GM12891 (cell line): ENCODE data around the gene CACNA1I.

Experiments
- PAX5 ChIP-seq: IDR thresholded peaks from 2 replicates; pipeline ENCODE4 v1.6.1; 2011; ENCODE audit warnings: low read length, moderate library complexity, mild to moderate bottlenecking; ENCODE audit not compliant: insufficient read depth, severe bottlenecking
- POLR2A ChIP-seq: IDR thresholded peaks from 2 replicates; pipeline ENCODE4 v1.6.1; 2011; ENCODE audit warnings: low read depth, low read length, control low read depth
- POLR2AphosphoS5 ChIP-seq: IDR thresholded peaks from 2 replicates; pipeline ENCODE4 v1.6.1; 2011; ENCODE audit warnings: low read depth, low read length, control low read depth
- POU2F2 ChIP-seq: IDR thresholded peaks from 2 replicates; pipeline ENCODE4 v1.6.1; 2011; ENCODE audit warnings: low read depth, mild to moderate bottlenecking, control low read depth, low read length, moderate library complexity
- SPI1 ChIP-seq: IDR thresholded peaks from 2 replicates; pipeline ENCODE4 v1.6.1; 2011; ENCODE audit warnings: low read depth, low read length, control low read depth
- TAF1 ChIP-seq: IDR thresholded peaks from 2 replicates; pipeline ENCODE4 v1.6.1; 2011; ENCODE audit warnings: low read depth, low read length, control low read depth

DNA sequence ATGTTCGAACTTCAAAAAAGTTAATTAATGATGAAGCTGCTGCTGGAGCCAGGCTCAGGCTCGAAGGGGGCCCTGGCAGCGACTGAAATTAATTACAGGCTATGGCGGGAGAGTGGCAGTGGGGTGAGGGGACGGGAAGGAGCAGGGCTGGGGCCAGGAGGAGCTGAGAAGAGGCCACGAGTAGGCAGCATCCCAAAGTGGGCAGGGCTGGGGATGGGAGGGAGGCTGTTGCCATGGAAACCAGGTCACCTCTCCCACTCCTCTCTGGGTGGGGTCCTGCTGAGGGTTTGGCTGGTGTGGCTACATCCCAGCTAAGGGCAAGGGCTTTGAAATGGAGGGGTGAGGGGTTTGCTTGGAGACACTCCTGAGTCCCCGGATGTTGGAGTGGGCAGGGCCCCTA, 23.9 kb downstream of the CACNA1I start:
- TF ChIP-seq POLR2A (no peak), TAF1 (no peak), POLR2AphosphoS5 (no peak), SPI1 (no peak), POU2F2 (no peak), PAX5 (no peak)
